HG03108 (cell line): ENCODE results near the gene SPAM1.
"Not testable (repeated sequence)": the region's sequence is repeated elsewhere in the genome, so short reads cannot be mapped to it uniquely, and the experiment has no call there.

Source experiments
- ATAC-seq: cut with Tn5 transposase; IDR thresholded peaks from one replicate; pipeline ENCODE4 v1.9.1; 2021; ENCODE audit warnings: moderate library complexity; ENCODE audit not compliant: unreplicated experiment

SPAM1 gene, protein sequence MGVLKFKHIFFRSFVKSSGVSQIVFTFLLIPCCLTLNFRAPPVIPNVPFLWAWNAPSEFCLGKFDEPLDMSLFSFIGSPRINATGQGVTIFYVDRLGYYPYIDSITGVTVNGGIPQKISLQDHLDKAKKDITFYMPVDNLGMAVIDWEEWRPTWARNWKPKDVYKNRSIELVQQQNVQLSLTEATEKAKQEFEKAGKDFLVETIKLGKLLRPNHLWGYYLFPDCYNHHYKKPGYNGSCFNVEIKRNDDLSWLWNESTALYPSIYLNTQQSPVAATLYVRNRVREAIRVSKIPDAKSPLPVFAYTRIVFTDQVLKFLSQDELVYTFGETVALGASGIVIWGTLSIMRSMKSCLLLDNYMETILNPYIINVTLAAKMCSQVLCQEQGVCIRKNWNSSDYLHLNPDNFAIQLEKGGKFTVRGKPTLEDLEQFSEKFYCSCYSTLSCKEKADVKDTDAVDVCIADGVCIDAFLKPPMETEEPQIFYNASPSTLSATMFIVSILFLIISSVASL

DNA sequence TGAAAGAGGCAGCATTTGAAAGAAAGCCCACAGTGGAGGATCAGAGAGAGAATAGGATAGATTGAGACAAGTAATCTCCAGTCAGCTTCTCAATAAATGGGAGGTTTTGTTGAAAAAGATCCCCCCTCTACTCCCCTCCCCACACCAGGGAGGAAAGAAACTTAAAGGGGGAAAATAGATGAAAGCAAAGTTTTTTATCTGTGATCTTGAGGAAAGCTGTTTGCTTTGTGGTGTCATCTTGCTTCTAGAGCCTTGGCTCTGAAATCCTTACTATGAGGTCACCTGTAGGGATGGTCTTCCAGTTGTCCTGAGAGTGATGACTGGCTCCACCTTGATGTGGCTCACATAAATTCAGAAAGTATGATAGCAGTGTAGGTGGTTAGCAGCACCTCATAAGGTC, at the start of gene SPAM1:
SPAM1 (plus strand) TSS at position 301 of the 400 bp plus-strand sequence. CDS start 28,330 bp downstream, outside the sequence.
- ATAC-seq: no peak

- no peak for ATAC-seq
These were observed 48.3 kb upstream of the SPAM1 start for GRCh38 chr7:123876557-123877256.

DNA sequence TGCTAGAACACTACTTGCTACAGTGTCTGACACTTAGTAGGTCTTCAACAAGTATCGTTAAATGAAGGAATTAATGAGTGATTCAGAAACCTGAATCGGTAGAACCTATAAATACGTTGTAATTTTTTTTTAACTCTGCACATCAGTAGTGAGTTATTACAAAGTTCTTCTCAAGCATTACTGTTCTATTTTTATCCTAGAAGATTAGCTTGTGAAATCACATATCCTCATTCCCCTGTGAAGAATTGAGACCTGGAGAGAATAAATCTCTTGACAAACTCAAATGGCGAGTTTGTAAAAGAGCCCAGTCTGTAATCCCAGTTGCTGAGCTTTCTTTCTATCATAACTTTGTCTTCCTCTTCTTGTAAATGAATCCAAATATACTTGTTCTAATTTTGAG, 45.4 kb upstream of the SPAM1 start:
- no peak for ATAC-seq

GRCh38 chr7:123881300-123881699, 43.7 kb upstream of the SPAM1 start:
- ATAC-seq: no peak

GRCh38 chr7:123883154-123883553, 41.9 kb upstream of the SPAM1 start:
- ATAC-seq: no peak

DNA sequence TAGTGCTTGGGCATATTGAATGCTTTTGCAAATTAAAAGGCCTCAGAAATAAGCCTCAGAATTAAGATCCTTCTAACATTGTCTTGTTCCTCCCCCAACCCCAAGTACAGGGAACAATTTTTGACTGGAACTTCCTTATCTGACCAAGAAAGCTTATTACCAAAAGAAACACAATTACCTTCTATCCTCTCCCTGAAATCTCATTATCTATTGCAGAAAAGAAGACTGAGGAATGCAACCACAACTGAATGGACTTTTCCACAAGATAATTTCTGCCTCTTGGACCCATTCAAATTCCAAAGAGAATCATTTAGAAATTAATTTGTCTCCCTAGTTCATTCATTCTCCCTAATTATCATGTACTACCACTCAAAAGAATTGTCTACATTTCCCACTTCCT, 36.8 kb upstream of the SPAM1 start:
- no peak for ATAC-seq

DNA sequence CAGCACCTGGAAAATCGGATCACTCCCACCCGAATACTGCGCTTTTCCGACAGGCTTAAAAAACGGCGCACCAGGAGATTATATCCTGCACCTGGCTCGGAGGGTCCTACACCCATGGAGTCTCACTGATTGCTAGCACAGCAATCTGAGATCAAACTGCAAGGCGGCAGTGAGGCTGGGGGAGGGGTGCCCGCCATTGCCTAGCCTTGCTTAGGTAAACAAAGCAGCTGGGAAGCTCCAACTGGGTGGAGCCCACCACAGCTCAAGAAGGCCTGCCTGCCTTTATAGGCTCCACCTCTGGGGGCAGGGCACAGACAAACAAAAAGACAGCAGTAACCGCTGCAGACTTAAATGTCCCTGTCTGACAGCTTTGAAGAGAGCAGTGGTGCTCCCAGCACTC, 30.3 kb upstream of the SPAM1 start:
- ATAC-seq: not testable (repeated sequence)

DNA sequence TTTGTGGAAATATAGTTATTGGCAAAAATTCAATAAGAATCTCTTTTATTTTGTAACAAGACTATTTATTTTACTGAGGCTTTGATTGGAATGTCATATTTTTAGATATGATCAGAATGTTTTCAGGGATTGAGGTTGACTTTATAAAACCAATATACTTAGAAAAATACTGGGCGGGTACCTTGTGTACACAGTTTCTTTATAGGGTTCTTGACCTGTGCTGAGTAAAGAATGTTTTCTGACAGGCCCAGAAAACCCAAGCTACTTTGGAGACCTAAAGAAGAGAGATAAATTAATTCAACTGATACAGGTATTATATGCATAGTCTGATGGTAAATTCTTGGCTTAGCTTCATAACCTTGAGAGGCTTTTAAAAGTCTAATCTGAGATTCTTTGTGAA, 23.9 kb upstream of the SPAM1 start:
- ATAC-seq: no peak

DNA sequence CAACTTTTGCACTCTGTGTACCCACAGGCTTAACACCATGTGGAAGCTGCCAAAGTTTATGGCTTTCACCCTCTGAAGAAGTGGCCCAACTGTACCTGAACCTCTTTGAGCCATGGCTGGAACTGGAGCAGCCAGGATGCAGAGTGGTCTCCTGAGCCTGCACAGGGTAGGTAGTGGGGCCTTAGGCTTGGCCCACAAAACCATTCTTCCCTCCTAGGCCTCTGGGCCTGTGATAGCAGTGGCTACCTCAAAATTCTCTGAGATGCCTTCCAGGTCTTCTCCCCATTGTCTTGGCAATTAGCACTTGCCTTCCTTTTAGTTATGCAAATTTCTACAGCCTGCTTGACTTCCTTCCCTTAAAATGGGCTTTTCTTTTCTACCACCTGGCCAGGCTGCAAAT, 19.3 kb upstream of the SPAM1 start:
- ATAC-seq: no peak

GRCh38 chr7:123916240-123916724, 8.8 kb upstream of the SPAM1 start:
- no peak for ATAC-seq

- no peak for ATAC-seq
These were observed 7.2 kb upstream of the SPAM1 start for GRCh38 chr7:123917878-123918277.

- ATAC-seq: no peak
These were observed 6.7 kb upstream of the SPAM1 start for GRCh38 chr7:123918309-123918708.

GRCh38 chr7:123923599-123923998, 1.4 kb upstream of the SPAM1 start:
- no peak for ATAC-seq

DNA sequence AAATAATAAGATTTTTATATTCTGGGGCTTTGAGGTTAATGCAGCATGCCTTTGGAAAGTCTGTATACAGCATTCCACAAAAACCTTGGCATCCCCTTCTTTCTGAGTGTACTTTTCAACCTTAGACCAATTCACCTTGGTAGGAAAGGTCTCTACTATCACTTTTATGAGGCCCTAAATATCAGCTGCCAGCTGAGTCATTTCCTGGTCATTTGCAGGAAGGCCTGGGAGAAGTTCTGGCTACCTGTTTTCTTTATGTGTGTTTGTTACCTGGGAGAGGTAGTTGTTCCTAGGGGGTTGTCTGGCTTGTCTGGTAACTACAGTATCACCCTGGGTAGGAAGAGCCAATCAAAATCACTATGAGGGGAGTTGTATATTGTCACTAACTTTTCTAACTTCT, 4.1 kb downstream of the SPAM1 start:
- ATAC-seq: no peak

- ATAC-seq: no peak
These were observed 4.6 kb downstream of the SPAM1 start for GRCh38 chr7:123929655-123930054.

- ATAC-seq: no peak
These were observed 10.7 kb downstream of the SPAM1 start for GRCh38 chr7:123935436-123936381.

- ATAC-seq: no peak
These were observed 11.3 kb downstream of the SPAM1 start for GRCh38 chr7:123936388-123936787.

DNA sequence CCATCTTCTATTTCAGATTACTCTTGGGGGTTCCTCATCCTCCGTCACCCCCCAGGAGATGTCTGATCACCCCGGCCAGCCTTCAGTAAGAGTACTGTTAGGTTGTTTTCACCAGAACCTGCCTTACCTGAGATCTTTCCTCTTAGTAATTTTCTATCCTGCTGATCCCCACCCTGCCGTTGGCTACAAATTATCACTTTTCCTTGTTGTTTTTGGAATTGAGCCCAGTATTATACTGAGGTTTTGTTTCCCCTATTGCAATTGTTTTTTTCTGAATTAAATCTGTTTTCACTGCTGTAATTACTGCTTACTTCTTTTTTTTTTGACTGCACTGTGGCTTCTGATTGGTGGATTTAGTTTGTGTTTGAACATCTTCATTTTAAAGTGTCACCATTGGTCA, 14.7 kb downstream of the SPAM1 start:
- no peak for ATAC-seq

- ATAC-seq: no peak
These were observed 16.5 kb downstream of the SPAM1 start for GRCh38 chr7:123941391-123942180.

DNA sequence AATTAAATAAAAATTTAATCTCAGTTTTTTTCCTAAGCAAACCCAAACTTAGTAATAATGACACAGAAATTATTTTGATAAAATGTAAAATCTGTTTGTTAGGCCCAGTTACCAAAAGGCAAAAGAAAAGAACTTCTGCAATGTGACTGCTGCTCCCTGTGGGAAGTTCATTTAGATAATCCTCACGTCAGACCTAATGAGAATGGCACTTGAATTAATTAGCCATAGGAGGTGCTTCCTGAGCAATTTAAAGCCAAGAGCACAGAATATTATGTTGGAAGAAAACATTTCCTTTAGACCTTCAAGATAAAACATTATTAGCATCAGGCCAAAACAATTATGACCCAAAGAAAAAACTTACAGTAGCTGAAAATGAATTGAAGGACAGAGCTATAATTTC, 19.4 kb downstream of the SPAM1 start:
- ATAC-seq: no peak
